Measurements from ENCODE around the gene HOXA11.

Gene HOXA11

DNA sequence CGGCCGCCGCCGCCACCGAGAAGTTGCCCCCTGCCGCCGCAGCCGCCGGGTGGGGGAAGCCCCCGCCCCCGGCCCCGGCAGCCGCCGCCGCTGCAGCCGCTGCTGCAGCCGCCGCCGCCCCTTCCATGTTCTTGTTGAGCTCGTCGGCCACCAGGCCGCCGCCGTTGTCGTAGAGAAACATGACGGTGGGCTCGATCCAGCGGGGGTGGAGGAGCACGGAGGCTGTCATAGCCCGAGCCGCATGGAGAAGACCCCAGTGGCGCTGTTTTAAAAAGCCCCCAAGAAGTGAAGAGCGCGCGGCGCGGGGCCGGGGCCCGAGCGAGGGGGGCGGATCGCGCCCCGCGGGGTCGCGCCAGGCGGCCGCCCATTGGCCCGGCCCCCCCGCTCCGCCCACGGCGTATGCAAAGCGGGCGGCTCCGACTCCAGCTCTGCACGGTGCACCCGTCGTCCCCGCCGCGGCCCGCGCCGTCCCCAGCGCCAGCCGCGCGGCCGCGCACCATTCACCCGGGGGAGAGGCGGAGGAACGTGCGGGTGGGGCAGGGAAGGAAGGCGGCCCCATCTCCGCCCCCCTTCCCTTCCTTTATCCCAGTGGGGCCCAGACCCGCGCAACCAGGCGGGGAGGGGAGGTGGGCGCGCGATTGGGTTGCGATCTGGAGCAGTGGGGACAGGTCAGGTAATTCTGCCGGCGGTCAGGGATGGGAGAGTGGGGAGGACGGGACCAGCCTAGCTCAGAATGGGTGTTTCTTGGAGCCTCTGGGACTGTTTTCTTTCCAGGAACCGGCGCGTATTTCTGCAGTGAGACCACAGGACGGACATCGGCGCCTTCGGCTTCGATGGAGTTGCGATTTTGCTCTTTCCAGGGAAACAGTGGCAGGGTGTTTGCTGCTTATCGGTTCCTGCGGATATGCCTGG, 15.1 kb upstream of the HOXA11 start, which contains the start of gene HOXA13:
TSS of gene HOXA13 (minus strand) at position 243 of the 912 bp plus-strand sequence. CDS start at position 229, 14 bp downstream.
- ATAC-seq (peak; percentile 74), DNase-seq (no peak)
- peaks cover 98% of the 10 kb centered on the region for H3K27me3 Mint-ChIP-seq
- peak within 1 kb of the TSS; percentile 87 to 92 for H3K4me3 Mint-ChIP-seq
- peak within 1 kb of the TSS in 1 of 2 donors; percentile 40 for H3K27ac Mint-ChIP-seq
- H3K9me3 Mint-ChIP-seq = no peaks in the 10 kb centered on the region
- H3K4me1 Mint-ChIP-seq = peaks cover 63% of the 10 kb centered on the region

GRCh38 chr7:27198871-27199801, 14.1 kb upstream of the HOXA11 start:
- H3K4me1 Mint-ChIP-seq = peaks cover 54% of the 10 kb centered on the region
- ATAC-seq (peak; percentile 32), DNase-seq (no peak)
- no peak overlapping the region for H3K27ac Mint-ChIP-seq
- peaks cover 98% of the 10 kb centered on the region for H3K27me3 Mint-ChIP-seq
- H3K4me3 Mint-ChIP-seq = peak overlapping the region; percentile 61 to 89
- no peaks in the 10 kb centered on the region for H3K9me3 Mint-ChIP-seq

- Mint-ChIP-seq H3K4me1 (peaks cover 53% of the 10 kb centered on the region), H3K27me3 (peaks cover 98% of the 10 kb centered on the region), H3K27ac (no peak overlapping the region), H3K9me3 (no peaks in the 10 kb centered on the region), H3K4me3 (peak overlapping the region in 1 of 2 donors; percentile 8)
- ATAC-seq (no peak), DNase-seq (peak in 1 of 2 donors; percentile 13)
Observed at GRCh38 chr7:27198138-27198841, 13.3 kb upstream of the HOXA11 start.

DNA sequence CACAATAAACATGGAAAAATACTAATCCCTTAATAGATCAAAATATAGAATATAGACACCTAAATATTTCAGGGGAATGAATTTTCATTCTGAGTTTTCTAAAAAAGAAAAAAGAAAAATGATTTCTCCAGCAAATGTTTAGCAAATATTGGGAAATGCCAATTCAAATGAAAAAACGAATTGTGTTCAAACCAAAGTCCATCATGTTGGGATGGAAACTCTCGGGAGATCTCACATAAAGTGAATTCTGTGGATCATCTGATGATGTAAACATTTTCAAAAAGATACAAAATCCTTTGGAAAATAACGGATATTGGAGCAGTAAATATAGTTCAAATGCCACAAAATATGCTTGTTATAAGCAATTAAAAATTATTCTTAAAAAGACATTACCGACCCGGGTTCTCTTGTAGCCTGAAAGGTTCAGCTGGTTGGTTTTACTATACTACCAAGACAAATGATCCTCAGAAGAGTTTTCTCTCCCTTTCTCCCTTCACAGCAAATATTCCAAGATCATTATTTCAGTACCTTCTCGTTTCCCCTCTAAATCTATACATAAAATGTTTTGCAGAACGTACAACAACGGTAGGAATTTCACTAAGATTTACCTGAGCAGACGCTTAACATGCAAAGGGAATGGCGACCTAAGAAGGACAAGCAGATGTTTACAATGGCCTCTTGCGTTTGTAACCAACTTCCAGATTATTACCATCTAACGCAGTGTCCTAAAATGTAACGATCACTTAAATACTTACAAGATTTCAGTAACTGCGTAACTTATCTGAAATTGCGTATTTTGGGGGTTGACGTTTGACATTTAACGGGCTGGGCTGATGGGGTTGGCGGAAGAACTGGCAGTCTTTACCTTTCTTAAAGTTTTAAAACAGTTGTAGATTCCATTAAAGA, 12.4 kb upstream of the HOXA11 start:
- no peak for ATAC-seq
- no peak overlapping the region for H3K4me3 Mint-ChIP-seq
- peaks cover 96% of the 10 kb centered on the region for H3K27me3 Mint-ChIP-seq

DNA sequence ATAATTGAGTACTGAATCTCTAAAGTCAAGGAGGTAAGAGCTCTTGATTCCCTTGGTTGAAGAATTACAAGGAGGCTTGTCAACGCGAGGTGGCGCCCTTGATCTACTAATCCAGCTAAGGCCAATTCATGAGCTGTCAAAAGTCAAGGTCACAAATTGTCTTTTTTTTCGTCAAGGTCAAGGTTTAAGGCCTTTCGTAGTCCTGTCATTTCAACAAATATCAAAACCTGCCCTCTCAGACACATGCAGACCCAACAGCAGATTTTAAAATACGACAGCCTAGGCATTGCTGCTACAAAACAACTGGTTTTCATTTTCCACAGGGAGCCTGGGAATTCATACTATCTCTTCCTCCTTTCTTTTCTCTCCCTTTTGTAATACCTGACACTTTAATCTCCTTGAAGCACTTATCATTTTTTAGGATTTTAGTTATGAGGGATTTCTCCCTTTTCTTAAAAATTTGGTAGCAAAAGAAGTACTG, 11.3 kb upstream of the HOXA11 start:
- no peak overlapping the region for H3K27ac Mint-ChIP-seq
- no peaks in the 10 kb centered on the region for H3K9me3 Mint-ChIP-seq
- no peak for ATAC-seq
- no peak overlapping the region for H3K4me3 Mint-ChIP-seq
- H3K27me3 Mint-ChIP-seq = peaks cover 96% of the 10 kb centered on the region
- peaks cover 47% of the 10 kb centered on the region for H3K4me1 Mint-ChIP-seq
- peak; percentile 76 to 79 for DNase-seq

More for the DNA sequence above, 12.4 kb upstream of the HOXA11 start:
- Mint-ChIP-seq H3K9me3 (no peaks in the 10 kb centered on the region), H3K4me1 (peaks cover 47% of the 10 kb centered on the region), H3K27ac (no peak overlapping the region)
- DNase-seq = no peak

DNA sequence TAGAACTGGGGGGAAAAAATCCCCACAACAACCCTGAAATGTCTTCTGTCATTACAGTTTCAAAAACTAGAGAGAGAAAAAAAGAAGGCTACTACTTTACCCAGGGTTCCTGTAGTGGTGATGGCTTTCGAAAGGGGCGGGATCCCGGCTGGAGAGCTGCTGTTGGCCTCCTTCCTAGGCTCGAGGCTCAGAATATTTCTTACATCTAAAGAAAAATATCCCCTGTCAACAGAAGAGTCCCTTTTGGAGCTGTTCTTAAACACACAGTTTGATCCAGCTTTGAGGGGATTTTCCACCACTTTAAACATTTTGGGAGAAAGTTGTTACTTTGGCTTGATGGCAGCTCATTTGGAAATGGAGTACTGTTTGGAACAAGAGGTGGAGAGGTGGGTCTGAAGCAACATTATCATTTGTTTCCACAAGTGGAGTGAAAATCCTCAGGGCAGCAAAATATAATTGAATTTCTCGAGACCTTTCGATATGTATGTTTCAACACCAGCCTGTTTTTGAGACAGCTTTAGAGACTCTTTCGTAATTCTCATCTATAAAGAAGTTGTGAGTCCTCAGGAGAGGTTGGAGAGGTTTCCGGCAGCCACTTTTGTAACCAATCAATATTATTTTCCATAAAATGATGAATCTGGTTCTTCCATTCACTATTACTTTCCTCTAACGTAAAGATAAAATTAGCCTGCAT, 9.8 kb upstream of the HOXA11 start:
- Mint-ChIP-seq H3K4me1 (peaks cover 37% of the 10 kb centered on the region), H3K9me3 (no peaks in the 10 kb centered on the region), H3K27ac (no peak overlapping the region), H3K27me3 (peaks cover 96% of the 10 kb centered on the region), H3K4me3 (no peak overlapping the region)
- ATAC-seq = no peak
- no peak for DNase-seq

DNA sequence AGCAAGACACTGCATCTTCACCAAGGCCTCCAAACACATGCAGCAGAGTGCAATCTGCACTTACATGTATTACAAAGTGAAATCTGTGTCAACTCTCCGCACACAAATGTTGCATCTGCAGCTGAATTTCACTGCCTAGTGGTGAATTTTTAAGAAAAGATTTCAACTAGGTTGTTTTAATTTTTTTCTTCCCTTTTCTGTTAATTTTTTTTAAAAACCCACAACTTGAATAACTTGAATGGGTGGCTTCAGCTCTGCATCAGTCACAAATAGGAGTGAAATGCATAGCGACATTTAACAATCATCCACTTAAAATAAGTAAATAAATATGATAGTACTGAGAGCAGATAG, 8.9 kb upstream of the HOXA11 start:
- Mint-ChIP-seq H3K27me3 (peaks cover 97% of the 10 kb centered on the region), H3K9me3 (no peaks in the 10 kb centered on the region), H3K27ac (no peak overlapping the region), H3K4me1 (peaks cover 41% of the 10 kb centered on the region), H3K4me3 (no peak overlapping the region)
- DNase-seq (no peak), ATAC-seq (no peak)

- DNase-seq (peak in 1 of 2 donors; percentile 6), ATAC-seq (no peak)
- Mint-ChIP-seq H3K27ac (no peak overlapping the region), H3K4me3 (peak overlapping the region; percentile 67 to 69), H3K4me1 (peaks cover 41% of the 10 kb centered on the region), H3K9me3 (no peaks in the 10 kb centered on the region), H3K27me3 (peaks cover 97% of the 10 kb centered on the region)
Observed at GRCh38 chr7:27193335-27194001, 8.4 kb upstream of the HOXA11 start.

DNA sequence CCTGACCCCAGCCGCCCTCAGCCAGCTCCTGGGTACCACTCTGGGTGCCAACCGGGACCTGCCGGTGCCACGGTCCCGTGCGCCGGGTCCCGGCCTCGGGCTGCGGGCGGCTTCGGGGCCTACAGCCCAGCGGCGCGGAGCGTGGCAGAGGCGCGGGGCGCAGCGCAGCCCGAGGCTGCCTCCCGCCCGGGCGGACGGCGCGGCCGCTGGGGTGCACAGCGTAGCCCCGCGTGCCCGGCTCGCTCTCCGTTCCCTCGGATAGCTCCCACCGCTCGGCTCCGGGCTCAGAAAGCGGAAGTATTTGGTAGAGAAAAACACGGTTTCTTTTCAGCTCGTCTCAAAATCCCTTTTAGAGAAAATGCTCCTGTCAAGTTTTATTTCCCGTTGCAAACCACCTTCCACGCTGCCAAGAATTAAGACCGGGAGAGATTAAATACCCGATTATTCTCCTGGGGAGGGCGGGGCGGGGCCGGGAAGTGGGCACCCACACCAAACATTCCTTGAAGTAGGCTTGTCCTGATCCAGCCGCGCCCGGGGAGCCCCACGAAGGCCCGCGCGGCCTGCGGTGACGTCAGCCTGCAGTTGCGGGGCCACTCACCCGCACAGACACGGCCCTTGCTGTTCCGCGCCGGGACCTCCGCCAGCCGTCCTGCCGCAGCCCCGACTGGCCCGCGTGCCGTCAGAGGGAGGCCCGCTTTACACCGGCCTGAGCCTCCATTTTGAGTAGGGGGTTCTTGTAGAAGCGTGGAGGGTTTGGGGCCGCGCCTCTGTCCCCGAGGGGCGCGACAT, 7.7 kb upstream of the HOXA11 start:
- ATAC-seq (peak; percentile 59), DNase-seq (no peak)
- Mint-ChIP-seq H3K9me3 (no peaks in the 10 kb centered on the region), H3K4me1 (peaks cover 42% of the 10 kb centered on the region), H3K27ac (no peak overlapping the region), H3K4me3 (peak overlapping the region; percentile 69 to 70), H3K27me3 (peaks cover 97% of the 10 kb centered on the region)

DNA sequence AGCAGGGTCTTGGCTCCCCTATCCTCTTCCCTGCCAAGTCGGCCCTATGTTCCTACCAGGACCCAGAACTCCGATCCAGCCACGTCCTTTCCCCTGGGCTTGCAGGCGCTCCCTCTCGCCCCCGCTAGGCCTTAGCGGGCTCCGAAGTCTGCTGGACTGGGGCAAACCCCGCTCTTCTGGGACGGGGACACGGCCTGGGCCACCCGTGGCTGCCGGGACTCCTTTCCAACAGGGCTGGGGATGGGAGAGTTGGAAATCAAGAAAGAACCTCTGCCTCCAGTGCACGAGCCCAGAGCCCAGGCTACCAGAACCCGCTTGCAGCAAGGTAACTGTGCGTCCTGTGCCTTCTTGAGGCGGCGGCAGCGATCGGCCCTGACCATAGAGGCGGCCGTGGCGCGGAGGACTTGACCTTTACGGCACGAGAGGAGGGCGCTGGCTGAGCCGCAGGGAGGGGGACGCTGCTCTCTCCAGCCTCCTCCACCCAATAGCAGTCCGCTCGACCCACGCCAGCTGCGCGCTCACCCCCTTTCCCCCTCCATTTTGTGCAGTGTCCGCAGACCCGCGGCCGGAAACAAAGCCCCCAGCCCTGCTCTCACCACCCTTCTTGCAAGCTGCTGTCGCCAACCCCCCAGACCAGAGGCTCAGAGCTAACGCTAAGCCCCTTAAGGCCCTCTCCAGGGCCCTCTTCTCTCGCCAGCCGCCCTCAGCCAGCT, 7.0 kb upstream of the HOXA11 start:
- H3K4me3 Mint-ChIP-seq = peak overlapping the region; percentile 51 to 70

GRCh38 chr7:27191161-27191731, 6.2 kb upstream of the HOXA11 start:
- DNase-seq (no peak), ATAC-seq (no peak)
- Mint-ChIP-seq H3K4me3 (peak overlapping the region in 1 of 2 donors; percentile 41), H3K4me1 (peaks cover 52% of the 10 kb centered on the region), H3K27me3 (peaks cover 98% of the 10 kb centered on the region), H3K27ac (no peak overlapping the region), H3K9me3 (no peaks in the 10 kb centered on the region)

More for the DNA sequence above, 7.0 kb upstream of the HOXA11 start:
- peaks cover 49% of the 10 kb centered on the region for H3K4me1 Mint-ChIP-seq
- peak overlapping the region in 1 of 2 donors; percentile 19 for H3K27ac Mint-ChIP-seq
- H3K27me3 Mint-ChIP-seq = peaks cover 98% of the 10 kb centered on the region
- peak; percentile 6 for ATAC-seq
- no peaks in the 10 kb centered on the region for H3K9me3 Mint-ChIP-seq
- no peak for DNase-seq

Measured in stimulated activated naive CD8-positive, alpha-beta T cell treated with anti-CD3 and anti-CD28 coated beads, Interleukin-15, amount 100 ng/mL, for 72 hours (primary cell).